Measurements from ENCODE around the gene FNIP2.
"Not testable (repeated sequence)": the region's sequence is repeated elsewhere in the genome, so short reads cannot be mapped to it uniquely, and the experiment has no call there.

FNIP2 gene

DNA sequence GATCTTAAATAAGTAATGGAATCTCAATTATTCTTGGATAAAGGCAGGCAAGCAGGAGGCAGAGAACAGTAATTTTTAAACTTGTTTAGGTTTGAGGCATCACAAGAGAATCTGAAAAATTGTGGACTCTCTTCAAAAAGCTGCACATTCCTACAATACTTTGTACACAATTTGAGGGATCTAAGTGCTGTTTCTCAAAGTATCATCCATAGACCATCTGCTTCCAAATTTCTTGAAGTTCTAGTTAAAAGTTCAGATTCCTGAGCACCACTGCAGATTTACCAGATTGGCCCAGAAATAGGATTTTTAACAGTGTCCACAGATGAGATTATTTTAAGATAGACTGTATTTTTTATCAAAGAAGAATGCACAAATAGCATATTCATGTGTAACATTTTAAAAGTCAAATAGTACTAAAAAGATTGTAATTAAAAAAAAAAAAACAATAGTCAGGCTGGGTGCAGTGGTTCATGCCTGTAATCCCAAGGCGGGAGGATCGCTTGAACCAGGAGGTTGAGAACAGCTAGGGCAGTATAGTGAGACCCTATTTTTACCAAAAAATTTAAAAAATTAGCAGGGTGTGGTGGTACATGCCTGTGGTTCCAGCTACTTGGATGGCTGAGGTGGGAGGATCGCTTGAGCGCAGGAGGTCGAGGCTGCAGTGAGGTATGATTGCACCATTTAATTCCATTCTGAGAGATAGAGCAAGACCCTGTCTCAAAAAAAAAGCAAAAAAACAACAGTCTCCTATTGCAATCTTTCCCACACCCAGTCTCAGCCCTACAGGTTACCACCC, 14.2 kb upstream of the FNIP2 start:
- no peak overlapping the region for H3K27ac ChIP-seq (ENCODE audit: low read length)

DNA sequence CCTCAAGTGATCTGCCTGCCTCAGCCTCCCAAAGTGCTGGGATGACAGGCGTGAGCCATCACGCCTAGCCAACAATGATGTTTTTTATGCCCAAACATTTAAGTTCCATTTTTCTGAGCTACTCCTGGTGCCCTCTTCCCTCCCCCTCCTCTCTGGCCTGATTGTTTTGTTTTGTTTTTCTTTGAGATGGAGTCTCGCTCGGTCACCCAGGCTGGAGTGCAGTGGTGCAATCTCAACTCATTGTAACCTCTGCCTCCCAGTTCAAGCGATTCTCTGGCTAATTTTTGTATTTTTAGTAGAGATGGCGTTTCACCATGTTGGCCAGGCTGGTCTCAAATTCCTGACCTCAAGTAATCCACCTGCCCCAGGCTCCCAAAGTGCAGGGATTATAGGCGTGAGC, 13.0 kb upstream of the FNIP2 start:
- not testable (repeated sequence) for H3K4me2 ChIP-seq (ENCODE audit: insufficient read depth, low read length); ATAC-seq (ENCODE audit: insufficient read depth, low read depth); H3K27me3 ChIP-seq (ENCODE audit: insufficient read depth, low read length, poor library complexity); H3K9me3 ChIP-seq (ENCODE audit: insufficient read depth, low read length, severe bottlenecking); H3K27ac ChIP-seq (ENCODE audit: low read length); H4K20me1 ChIP-seq (ENCODE audit: insufficient read depth, low read length); H2AFZ ChIP-seq (ENCODE audit: low read depth, low read length); H3K79me2 ChIP-seq (ENCODE audit: insufficient read depth, low read length); H3K4me3 ChIP-seq (ENCODE audit: low read depth in 1 of 2, low read length in 2 of 2); DNase-seq; H3K4me1 ChIP-seq (ENCODE audit: insufficient read depth, low read length); H3K9ac ChIP-seq (ENCODE audit: low read depth, low read length); H3K36me3 ChIP-seq (ENCODE audit: insufficient read depth, low read length)

More for the DNA sequence above, 14.2 kb upstream of the FNIP2 start:
- Histone ChIP-seq H3K79me2 (ENCODE audit: insufficient read depth, low read length) (no peaks in the 10 kb centered on the region), H3K27me3 (ENCODE audit: insufficient read depth, low read length, poor library complexity) (no peaks in the 10 kb centered on the region), H3K36me3 (ENCODE audit: insufficient read depth, low read length) (no peaks in the 10 kb centered on the region), H3K9ac (ENCODE audit: low read depth, low read length) (no peak overlapping the region), H4K20me1 (ENCODE audit: insufficient read depth, low read length) (no peaks in the 10 kb centered on the region), H3K4me1 (ENCODE audit: insufficient read depth, low read length) (no peaks in the 10 kb centered on the region), H3K4me2 (ENCODE audit: insufficient read depth, low read length) (no peak overlapping the region), H3K4me3 (ENCODE audit: low read depth in 1 of 2, low read length in 2 of 2) (no peak overlapping the region), H3K9me3 (ENCODE audit: insufficient read depth, low read length, severe bottlenecking) (no peaks in the 10 kb centered on the region), H2AFZ (ENCODE audit: low read depth, low read length) (no peak overlapping the region)
- no peak for DNase-seq
- ATAC-seq (ENCODE audit: insufficient read depth, low read depth) = no peak
- TF ChIP-seq EZH2 (IDR thresholded peaks at IDR 0.05; ENCODE audit: borderline replicate concordance, low read depth, low read length, severe bottlenecking) = no peak
- TF ChIP-seq, protein P1, sequence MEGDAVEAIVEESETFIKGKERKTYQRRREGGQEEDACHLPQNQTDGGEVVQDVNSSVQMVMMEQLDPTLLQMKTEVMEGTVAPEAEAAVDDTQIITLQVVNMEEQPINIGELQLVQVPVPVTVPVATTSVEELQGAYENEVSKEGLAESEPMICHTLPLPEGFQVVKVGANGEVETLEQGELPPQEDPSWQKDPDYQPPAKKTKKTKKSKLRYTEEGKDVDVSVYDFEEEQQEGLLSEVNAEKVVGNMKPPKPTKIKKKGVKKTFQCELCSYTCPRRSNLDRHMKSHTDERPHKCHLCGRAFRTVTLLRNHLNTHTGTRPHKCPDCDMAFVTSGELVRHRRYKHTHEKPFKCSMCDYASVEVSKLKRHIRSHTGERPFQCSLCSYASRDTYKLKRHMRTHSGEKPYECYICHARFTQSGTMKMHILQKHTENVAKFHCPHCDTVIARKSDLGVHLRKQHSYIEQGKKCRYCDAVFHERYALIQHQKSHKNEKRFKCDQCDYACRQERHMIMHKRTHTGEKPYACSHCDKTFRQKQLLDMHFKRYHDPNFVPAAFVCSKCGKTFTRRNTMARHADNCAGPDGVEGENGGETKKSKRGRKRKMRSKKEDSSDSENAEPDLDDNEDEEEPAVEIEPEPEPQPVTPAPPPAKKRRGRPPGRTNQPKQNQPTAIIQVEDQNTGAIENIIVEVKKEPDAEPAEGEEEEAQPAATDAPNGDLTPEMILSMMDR (IDR thresholded peaks at IDR 0.05; ENCODE audit: borderline replicate concordance, extremely low read depth, low read length, poor library complexity, severe bottlenecking) = no peak

DNA sequence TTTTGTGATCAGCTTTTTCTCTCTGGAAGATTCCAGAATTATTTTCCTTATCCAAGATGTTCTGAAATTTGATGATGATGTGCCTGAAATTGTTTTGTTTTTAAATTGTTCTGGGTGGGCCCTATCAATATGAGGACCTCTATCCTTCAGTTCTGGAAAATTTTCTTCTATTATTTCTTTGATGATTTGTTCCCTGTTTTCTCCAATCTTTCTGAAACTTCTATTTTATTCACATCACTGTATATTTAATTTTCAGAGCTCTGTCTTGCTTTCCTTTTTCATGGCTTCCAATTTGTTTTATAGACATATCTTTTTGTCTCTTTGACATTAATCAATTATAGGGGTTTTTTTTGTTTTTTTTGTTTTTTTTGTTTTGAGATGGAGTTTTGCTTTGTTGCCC, 12.2 kb upstream of the FNIP2 start:
- no peaks in the 10 kb centered on the region for H3K4me1 ChIP-seq (ENCODE audit: insufficient read depth, low read length)
- no peaks in the 10 kb centered on the region for H4K20me1 ChIP-seq (ENCODE audit: insufficient read depth, low read length)
- ATAC-seq (ENCODE audit: insufficient read depth, low read depth) (no peak), DNase-seq (no peak)
- no peak for TF ChIP-seq EZH2 (IDR thresholded peaks at IDR 0.05; ENCODE audit: borderline replicate concordance, low read depth, low read length, severe bottlenecking)
- TF ChIP-seq, protein P1 (IDR thresholded peaks at IDR 0.05; ENCODE audit: borderline replicate concordance, extremely low read depth, low read length, poor library complexity, severe bottlenecking) = no peak
- no peaks in the 10 kb centered on the region for H3K79me2 ChIP-seq (ENCODE audit: insufficient read depth, low read length)
- no peak overlapping the region for H2AFZ ChIP-seq (ENCODE audit: low read depth, low read length)
- H3K9ac ChIP-seq (ENCODE audit: low read depth, low read length) = no peak overlapping the region
- H3K36me3 ChIP-seq (ENCODE audit: insufficient read depth, low read length) = no peaks in the 10 kb centered on the region
- no peaks in the 10 kb centered on the region for H3K27me3 ChIP-seq (ENCODE audit: insufficient read depth, low read length, poor library complexity)
- no peak overlapping the region for H3K27ac ChIP-seq (ENCODE audit: low read length)
- no peaks in the 10 kb centered on the region for H3K9me3 ChIP-seq (ENCODE audit: insufficient read depth, low read length, severe bottlenecking)
- no peak overlapping the region for H3K4me3 ChIP-seq (ENCODE audit: low read depth in 1 of 2, low read length in 2 of 2)
- H3K4me2 ChIP-seq (ENCODE audit: insufficient read depth, low read length) = no peak overlapping the region

DNA sequence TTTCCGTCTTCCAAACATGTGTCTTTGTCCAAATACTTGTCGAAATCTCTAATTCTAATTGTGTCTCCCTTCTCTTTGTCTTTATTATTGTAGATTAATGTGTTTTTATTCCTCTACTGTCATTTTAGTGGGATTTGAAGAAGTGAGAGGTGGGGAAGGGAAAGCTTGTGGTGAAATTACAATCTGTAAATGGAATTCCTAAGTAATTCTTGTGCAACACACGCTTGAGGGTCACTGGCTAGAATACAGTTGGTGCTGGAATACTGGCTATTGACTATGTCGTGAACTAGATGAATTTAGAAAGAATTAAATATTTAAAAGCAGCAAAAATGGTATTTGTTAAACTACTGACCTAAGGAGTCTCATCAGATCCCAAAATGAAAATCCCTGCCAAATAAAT, 10.7 kb upstream of the FNIP2 start:
- no peaks in the 10 kb centered on the region for H3K9me3 ChIP-seq (ENCODE audit: insufficient read depth, low read length, severe bottlenecking)
- H3K27me3 ChIP-seq (ENCODE audit: insufficient read depth, low read length, poor library complexity) = no peaks in the 10 kb centered on the region
- no peak overlapping the region for H3K9ac ChIP-seq (ENCODE audit: low read depth, low read length)
- no peak overlapping the region for H2AFZ ChIP-seq (ENCODE audit: low read depth, low read length)
- no peaks in the 10 kb centered on the region for H4K20me1 ChIP-seq (ENCODE audit: insufficient read depth, low read length)
- H3K4me2 ChIP-seq (ENCODE audit: insufficient read depth, low read length) = no peak overlapping the region
- TF ChIP-seq EZH2 (IDR thresholded peaks at IDR 0.05; ENCODE audit: borderline replicate concordance, low read depth, low read length, severe bottlenecking) = no peak
- TF ChIP-seq, protein P1 (IDR thresholded peaks at IDR 0.05; ENCODE audit: borderline replicate concordance, extremely low read depth, low read length, poor library complexity, severe bottlenecking) = no peak
- no peaks in the 10 kb centered on the region for H3K79me2 ChIP-seq (ENCODE audit: insufficient read depth, low read length)
- H3K27ac ChIP-seq (ENCODE audit: low read length) = no peak overlapping the region
- H3K36me3 ChIP-seq (ENCODE audit: insufficient read depth, low read length) = no peaks in the 10 kb centered on the region
- ATAC-seq (ENCODE audit: insufficient read depth, low read depth) (no peak), DNase-seq (no peak)
- no peaks in the 10 kb centered on the region for H3K4me1 ChIP-seq (ENCODE audit: insufficient read depth, low read length)
- no peak overlapping the region for H3K4me3 ChIP-seq (ENCODE audit: low read depth in 1 of 2, low read length in 2 of 2)
